K562 (cell line): ENCODE results near the gene HNRNPA3. TPM values are rescaled to one million over a fixed set of nuclear protein-coding genes. Genes with fewer than 3 reads are reported as not detected.

Experiments used
- BHLHE40 ChIP-seq: IDR thresholded peaks from 2 replicates; pipeline ENCODE4 v1.6.1; 2011; ENCODE audit warnings: low read length, improper control_type of control experiment
- CHAMP1 ChIP-seq: fragments of 450-650 bp; IDR thresholded peaks from 2 replicates; pipeline ENCODE4 v1.6.1; 2016; ENCODE audit warnings: mild to moderate bottlenecking
- CXXC5 ChIP-seq: fragments of 250-450 bp; sonication (Bioruptor Pico); IDR thresholded peaks from 2 replicates; pipeline ENCODE4 v1.8.0; 2022; ENCODE audit warnings: inconsistent platforms, mild to moderate bottlenecking, moderate library complexity
- FOXJ3 ChIP-seq: sonication (generic); formaldehyde crosslinking; IDR thresholded peaks from 2 replicates; pipeline ENCODE4 v1.4.0; 2020; ENCODE audit warnings: mild to moderate bottlenecking, missing genetic modification reagents
- FOXK2 ChIP-seq, 2 experiments: fragments of 450-650 bp; IDR thresholded peaks in 1 of 2; conservative IDR thresholded peaks in 1 of 2; 2 replicates each; pipeline ENCODE4 v1.6.1; 2016; ENCODE audit warnings: low read depth in 2 of 2, mild to moderate bottlenecking in 1 of 2
- HOXB6 ChIP-seq: fragments of 250-450 bp; sonication (Bioruptor Pico); IDR thresholded peaks from 2 replicates; pipeline ENCODE4 v1.5.1; 2022; ENCODE audit warnings: mild to moderate bottlenecking, borderline replicate concordance
- KLF1 ChIP-seq: fragments of 450-650 bp; IDR thresholded peaks from 2 replicates; pipeline ENCODE4 v1.6.1; 2016; ENCODE audit warnings: missing genetic modification characterization, missing compliant biosample characterization
- MNT ChIP-seq, 2 experiments: fragments of 450-650 bp; conservative IDR thresholded peaks; 2 replicates each; pipeline ENCODE4 v1.6.1; 2017; ENCODE audit warnings: mild to moderate bottlenecking in 2 of 2, moderate library complexity in 2 of 2
- POLR2A ChIP-seq: fragments of 450-650 bp; conservative IDR thresholded peaks from 2 replicates; pipeline ENCODE4 v1.6.1; 2016
- RBM34 ChIP-seq: fragments of 200-400 bp; formaldehyde crosslinking; IDR thresholded peaks from 2 replicates; pipeline ENCODE4 v1.6.1; 2018; ENCODE audit warnings: low read length, borderline replicate concordance; ENCODE audit not compliant: insufficient read depth
- SIN3A ChIP-seq, 2 experiments: fragments of 150-350 bp in 1 of 2; IDR thresholded peaks; 2 replicates each; pipeline ENCODE4 v1.6.1; 2011 to 2016; ENCODE audit warnings: borderline replicate concordance in 2 of 2, low read depth in 2 of 2, low read length in 2 of 2, mild to moderate bottlenecking in 2 of 2, moderate library complexity in 2 of 2; ENCODE audit not compliant: control insufficient read depth in 1 of 2
- SP1 ChIP-seq: sonication (generic); formaldehyde crosslinking; IDR thresholded peaks from 2 replicates; pipeline ENCODE4 v1.8.1; 2022; ENCODE audit warnings: mild to moderate bottlenecking, missing genetic modification reagents
- ZBTB1 ChIP-seq: sonication (generic); formaldehyde crosslinking; IDR thresholded peaks from 2 replicates; pipeline ENCODE4 v1.8.1; 2023; ENCODE audit warnings: missing genetic modification reagents, low read depth, mild to moderate bottlenecking, borderline replicate concordance
- ZC3H11A ChIP-seq: IDR thresholded peaks from 2 replicates; pipeline ENCODE4 v1.6.1; 2012; ENCODE audit warnings: low read depth, low read length, improper control_type of control experiment
- ZFX ChIP-seq: sonication (generic); formaldehyde crosslinking; IDR thresholded peaks from 2 replicates; pipeline ENCODE4 v1.8.0; 2022; ENCODE audit warnings: mild to moderate bottlenecking, missing genetic modification reagents, moderate library complexity
- ZNF785 ChIP-seq: fragments of 250-450 bp; sonication (Bioruptor Pico); IDR thresholded peaks from 2 replicates; pipeline ENCODE4 v1.4.0; 2020; ENCODE audit warnings: mild to moderate bottlenecking
- polyA plus RNA-seq, 8 experiments: library from polyadenylated mRNA; depleted of rRNA in 4 of 8; stranded (reverse) in 5 of 8; unstranded in 3 of 8; fragments of >200 nt; fragmentation: Nextera tagmentation in 2 of 8; fragmentation: Illumina TruSeq in 1 of 8; extraction: Ambion mirVana in 2 of 8; extraction: Trizol in 1 of 8; gene quantifications; 2 replicates each; pipeline versions ENCODE4 v1.2.1 to v1.2.3, GENCODE V29; 2011 to 2014; ENCODE audit warnings: inconsistent platforms in 1 of 8, missing spikeins in 1 of 8
- total RNA-seq, 7 experiments: library from RNA; depleted of rRNA in 6 of 7; stranded (reverse); fragments of >200 nt in 6 of 7; fragmentation: Illumina TruSeq in 2 of 7; extraction: Trizol in 2 of 7; gene quantifications; 2 replicates each; pipeline versions ENCODE4 v1.2.1 to v1.2.3, GENCODE V29; 2011 to 2021; ENCODE audit warnings: low replicate concordance in 1 of 7
- TF ChIP-seq, protein P1 (sequence below): fragments of 150-350 bp; conservative IDR thresholded peaks from 2 replicates; pipeline ENCODE4 v1.6.1; 2014; ENCODE audit warnings: low read length
- TF ChIP-seq, protein P2 (sequence below): sonication (generic); formaldehyde crosslinking; IDR thresholded peaks from 2 replicates; pipeline ENCODE4 v1.8.1; 2023; ENCODE audit warnings: mild to moderate bottlenecking, missing genetic modification reagents

The HNRNPA3 gene
- total and polyA plus RNA-seq, 9 of the 15 experiments (the other 6 are each of a cell fraction or from before 2014, with no cell fraction given): 72.8 to 428 (median 192) TPM

DNA sequence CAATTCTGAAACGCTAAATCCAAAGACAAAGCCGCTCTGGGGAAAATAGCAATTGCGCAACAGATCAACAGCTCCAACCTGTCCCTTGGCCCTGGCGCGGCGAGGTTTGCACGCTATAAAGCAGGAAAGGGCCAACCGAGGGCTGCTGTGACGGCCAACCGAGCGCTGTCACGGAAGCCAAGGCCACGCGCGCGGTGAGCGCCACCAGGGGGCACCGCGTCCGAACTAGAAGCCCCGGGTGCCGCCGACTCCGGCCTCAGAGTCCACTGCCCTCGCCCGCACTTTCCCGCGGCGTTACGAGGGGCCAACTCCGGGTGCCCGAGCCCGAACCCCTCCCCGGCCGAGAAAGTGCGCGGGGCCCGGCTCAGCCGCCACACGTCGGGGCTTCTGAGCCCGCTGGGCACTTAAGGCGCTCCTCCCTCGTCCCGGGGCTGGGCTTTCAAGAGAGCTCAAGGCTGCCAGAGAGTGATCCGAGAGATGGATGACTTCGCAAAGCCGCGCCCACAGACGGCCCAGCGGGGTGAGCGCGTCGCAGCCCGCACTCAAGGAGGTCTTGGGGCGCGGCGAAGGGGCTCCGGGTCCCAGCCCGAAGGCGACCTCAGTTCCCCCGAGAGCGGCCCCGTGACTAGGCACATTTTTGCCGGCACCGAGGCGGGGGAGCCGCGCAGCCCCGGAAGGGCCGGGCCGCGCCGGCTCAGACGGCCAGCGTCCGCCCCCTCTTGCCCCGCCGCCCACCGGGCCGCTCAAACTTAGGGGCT lies 51.0 kb downstream of the HNRNPA3 start (continued):
- TF ChIP-seq FOXK2 (conservative IDR thresholded peaks at IDR 0.05 in 1 of 2, IDR thresholded peaks at IDR 0.05 in 1 of 2; ENCODE audit: low read depth in 2 of 2) (peak; percentile 82 to 90), ZBTB1 (CRISPR knock-in tag) (peak; percentile 97), SIN3A (IDR thresholded peaks at IDR 0.05; ENCODE audit: borderline replicate concordance in 2 of 2, control insufficient read depth in 1 of 2, low read depth in 2 of 2, low read length in 2 of 2) (peak; percentile 97 to 98), SP1 (peak; percentile 97), KLF1 (tag) (peak; percentile 31; the same call in 1 of the 2 replicates), FOXJ3 (CRISPR knock-in tag) (no peak), CXXC5 (CRISPR knock-in tag) (peak; percentile 94), CHAMP1 (peak; percentile 82), HOXB6 (CRISPR knock-in tag) (no peak), MNT (conservative IDR thresholded peaks at IDR 0.05) (peak; percentile 97 to 99), ZNF785 (CRISPR knock-in tag) (no peak), ZFX (CRISPR knock-in tag) (peak; percentile 82), RBM34 (no peak), ZC3H11A (peak; percentile 20; the same call in 1 of the 2 replicates), BHLHE40 (peak; percentile 67), POLR2A (peak; percentile 85)
- TF ChIP-seq, protein P1, sequence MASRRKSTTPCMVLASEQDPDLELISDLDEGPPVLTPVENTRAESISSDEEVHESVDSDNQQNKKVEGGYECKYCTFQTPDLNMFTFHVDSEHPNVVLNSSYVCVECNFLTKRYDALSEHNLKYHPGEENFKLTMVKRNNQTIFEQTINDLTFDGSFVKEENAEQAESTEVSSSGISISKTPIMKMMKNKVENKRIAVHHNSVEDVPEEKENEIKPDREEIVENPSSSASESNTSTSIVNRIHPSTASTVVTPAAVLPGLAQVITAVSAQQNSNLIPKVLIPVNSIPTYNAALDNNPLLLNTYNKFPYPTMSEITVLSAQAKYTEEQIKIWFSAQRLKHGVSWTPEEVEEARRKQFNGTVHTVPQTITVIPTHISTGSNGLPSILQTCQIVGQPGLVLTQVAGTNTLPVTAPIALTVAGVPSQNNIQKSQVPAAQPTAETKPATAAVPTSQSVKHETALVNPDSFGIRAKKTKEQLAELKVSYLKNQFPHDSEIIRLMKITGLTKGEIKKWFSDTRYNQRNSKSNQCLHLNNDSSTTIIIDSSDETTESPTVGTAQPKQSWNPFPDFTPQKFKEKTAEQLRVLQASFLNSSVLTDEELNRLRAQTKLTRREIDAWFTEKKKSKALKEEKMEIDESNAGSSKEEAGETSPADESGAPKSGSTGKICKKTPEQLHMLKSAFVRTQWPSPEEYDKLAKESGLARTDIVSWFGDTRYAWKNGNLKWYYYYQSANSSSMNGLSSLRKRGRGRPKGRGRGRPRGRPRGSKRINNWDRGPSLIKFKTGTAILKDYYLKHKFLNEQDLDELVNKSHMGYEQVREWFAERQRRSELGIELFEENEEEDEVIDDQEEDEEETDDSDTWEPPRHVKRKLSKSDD: no peak; the same call in 1 of the 2 replicates
- TF ChIP-seq, protein P2, sequence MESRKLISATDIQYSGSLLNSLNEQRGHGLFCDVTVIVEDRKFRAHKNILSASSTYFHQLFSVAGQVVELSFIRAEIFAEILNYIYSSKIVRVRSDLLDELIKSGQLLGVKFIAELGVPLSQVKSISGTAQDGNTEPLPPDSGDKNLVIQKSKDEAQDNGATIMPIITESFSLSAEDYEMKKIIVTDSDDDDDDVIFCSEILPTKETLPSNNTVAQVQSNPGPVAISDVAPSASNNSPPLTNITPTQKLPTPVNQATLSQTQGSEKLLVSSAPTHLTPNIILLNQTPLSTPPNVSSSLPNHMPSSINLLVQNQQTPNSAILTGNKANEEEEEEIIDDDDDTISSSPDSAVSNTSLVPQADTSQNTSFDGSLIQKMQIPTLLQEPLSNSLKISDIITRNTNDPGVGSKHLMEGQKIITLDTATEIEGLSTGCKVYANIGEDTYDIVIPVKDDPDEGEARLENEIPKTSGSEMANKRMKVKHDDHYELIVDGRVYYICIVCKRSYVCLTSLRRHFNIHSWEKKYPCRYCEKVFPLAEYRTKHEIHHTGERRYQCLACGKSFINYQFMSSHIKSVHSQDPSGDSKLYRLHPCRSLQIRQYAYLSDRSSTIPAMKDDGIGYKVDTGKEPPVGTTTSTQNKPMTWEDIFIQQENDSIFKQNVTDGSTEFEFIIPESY (CRISPR knock-in tag): peak; percentile 90
